ENCODE data around the gene TNRC18. TPM values are rescaled to one million over a fixed set of nuclear protein-coding genes. Genes with fewer than 3 reads are reported as not detected.

TNRC18 gene
- total and polyA plus RNA-seq, 2 of the 8 experiments (the other 6 are each of a cell fraction or from before 2014, with no cell fraction given): 1.7 to 8.6 TPM

DNA sequence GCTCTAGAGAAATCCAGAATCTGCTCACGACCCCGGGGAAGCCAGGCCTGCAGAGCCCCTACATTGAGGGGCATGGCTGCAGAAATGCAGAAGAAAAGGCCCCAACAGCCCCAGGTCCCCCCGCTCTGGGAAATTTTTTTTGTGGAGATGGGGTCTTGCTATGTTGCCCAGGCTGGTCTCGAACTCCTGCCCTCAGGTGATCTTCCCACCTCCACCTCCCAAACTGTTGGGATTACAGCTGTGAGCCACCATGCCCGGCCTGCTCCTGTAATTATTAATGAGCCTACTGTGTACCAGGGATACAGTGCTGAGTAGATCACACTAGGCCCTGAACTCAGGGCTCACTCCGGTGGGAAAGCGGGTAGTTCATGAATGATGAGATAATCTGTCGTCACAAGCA lies 29.9 kb downstream of the TNRC18 start:
- no peak overlapping the region for H3K9ac ChIP-seq (replicated peaks in 1 of 4; ENCODE audit: extremely low read depth in 1 of 4, low read depth in 3 of 4, low read length in 3 of 4)
- no peak for TF ChIP-seq YY1 (IDR thresholded peaks at IDR 0.05; ENCODE audit: low read depth, low read length)
- no peak for TF ChIP-seq HDAC2 (IDR thresholded peaks at IDR 0.05; ENCODE audit: borderline replicate concordance in 1 of 2, low read depth in 2 of 2, low read length in 2 of 2)
- TF ChIP-seq SP2 (IDR thresholded peaks at IDR 0.05; ENCODE audit: low read length): no peak
- TF ChIP-seq, protein P1, sequence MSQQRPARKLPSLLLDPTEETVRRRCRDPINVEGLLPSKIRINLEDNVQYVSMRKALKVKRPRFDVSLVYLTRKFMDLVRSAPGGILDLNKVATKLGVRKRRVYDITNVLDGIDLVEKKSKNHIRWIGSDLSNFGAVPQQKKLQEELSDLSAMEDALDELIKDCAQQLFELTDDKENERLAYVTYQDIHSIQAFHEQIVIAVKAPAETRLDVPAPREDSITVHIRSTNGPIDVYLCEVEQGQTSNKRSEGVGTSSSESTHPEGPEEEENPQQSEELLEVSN (IDR thresholded peaks at IDR 0.05): no peak
- TF ChIP-seq, protein P2, sequence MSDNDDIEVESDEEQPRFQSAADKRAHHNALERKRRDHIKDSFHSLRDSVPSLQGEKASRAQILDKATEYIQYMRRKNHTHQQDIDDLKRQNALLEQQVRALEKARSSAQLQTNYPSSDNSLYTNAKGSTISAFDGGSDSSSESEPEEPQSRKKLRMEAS (IDR thresholded peaks at IDR 0.05): no peak
- TF ChIP-seq EGR1 (IDR thresholded peaks at IDR 0.05; ENCODE audit: borderline replicate concordance, low read depth, low read length): no peak
- TF ChIP-seq CBX5 (IDR thresholded peaks at IDR 0.05; ENCODE audit: low read depth, low read length): no peak
- no peak for TF ChIP-seq TAF1 (IDR thresholded peaks at IDR 0.05; ENCODE audit: low read depth, low read length)
- TF ChIP-seq RBBP5 (IDR thresholded peaks at IDR 0.05; ENCODE audit: borderline replicate concordance, low read depth, low read length): no peak

More for the DNA sequence above, 29.9 kb downstream of the TNRC18 start:
- Histone ChIP-seq H3K4me3 (ENCODE audit: extremely low read depth in 1 of 4, insufficient read depth in 2 of 4, low read depth in 3 of 4, low read length in 4 of 4) (no peak overlapping the region), H4K20me1 (replicated peaks in 1 of 2; ENCODE audit: control insufficient read depth in 1 of 2, insufficient read depth in 2 of 2, low read length in 2 of 2) (peaks cover 0 to 2% of the 10 kb centered on the region in 2 experiments), H3K4me1 (replicated peaks in 1 of 4; ENCODE audit: control insufficient read depth in 3 of 4, insufficient read depth in 4 of 4, low read length in 3 of 4) (peaks cover 0 to 3% (median 0%) of the 10 kb centered on the region in 4 experiments; a peak in 4 of 7 replicates), H3K18ac (ENCODE audit: extremely low read depth, low read length) (no peak overlapping the region), H3K9me3 (ENCODE audit: insufficient read depth in 2 of 2, low read depth in 1 of 2, low read length in 1 of 2) (no peaks in the 10 kb centered on the region), H2AFZ (ENCODE audit: low read length) (no peak overlapping the region), H3K27ac (ENCODE audit: low read depth, low read length) (no peak overlapping the region), H3K14ac (ENCODE audit: insufficient read length) (no peak overlapping the region), H3K4me2 (ENCODE audit: insufficient read depth in 1 of 2, low read depth in 2 of 2, low read length in 2 of 2) (no peak overlapping the region), H3K36me3 (ENCODE audit: control insufficient read depth in 2 of 4, insufficient read depth in 4 of 4, low read length in 3 of 4) (no peaks in the 10 kb centered on the region), H3K27me3 (replicated peaks in 1 of 4; ENCODE audit: control insufficient read depth in 3 of 4, extremely low read depth in 1 of 4, insufficient read depth in 3 of 4, low read length in 3 of 4) (peaks cover 0 to 6% (median 2%) of the 10 kb centered on the region in 4 experiments; a peak in 3 of 7 replicates), H2BK20ac (ENCODE audit: low read length) (no peak overlapping the region), H3K56ac (replicated peaks; ENCODE audit: insufficient read length, low read depth, low read length) (no peak overlapping the region), H2AK5ac (ENCODE audit: low read depth, low read length) (no peak overlapping the region), H4K91ac (replicated peaks; ENCODE audit: insufficient read length, low read length) (no peak overlapping the region), H3K79me2 (ENCODE audit: control insufficient read depth in 1 of 2, insufficient read depth in 2 of 2, low read length in 2 of 2) (no peaks in the 10 kb centered on the region), H3K23me2 (ENCODE audit: low read depth, low read length) (no peaks in the 10 kb centered on the region; the same call in 1 of the 2 replicates), H2BK120ac (replicated peaks; ENCODE audit: low read depth, low read length) (no peak overlapping the region), H3K4ac (replicated peaks; ENCODE audit: insufficient read length, low read depth, low read length) (no peak overlapping the region), H2BK15ac (ENCODE audit: low read length) (no peak overlapping the region), H3K23ac (ENCODE audit: insufficient read length) (no peak overlapping the region), H4K8ac (ENCODE audit: extremely low read depth, insufficient read depth, low read length) (no peak overlapping the region), H4K5ac (ENCODE audit: insufficient read length, low read depth, low read length) (no peak overlapping the region), H2BK12ac (ENCODE audit: low read depth, low read length) (no peak overlapping the region), H2BK5ac (ENCODE audit: low read depth, low read length) (no peak overlapping the region), H3K79me1 (ENCODE audit: low read depth, low read length) (no peaks in the 10 kb centered on the region)
- DNase-seq (ENCODE audit: low read depth in 1 of 2, low spot score in 2 of 2): no peak
- WGBS, 2 experiments (ENCODE audit: extremely low coverage in 1 of 2, insufficient coverage in 1 of 2, insufficient read length in 1 of 2, insufficient replicate concordance in 2 of 2, low coverage in 1 of 2, low lambda C conversion rate in 2 of 2, missing lambda C conversion rate in 1 of 2): 89% methylated on average over 8 of the region's 8 CpGs; no CpG with 5 or more reads in 1 of the 2 experiments
- no peak for FAIRE-seq
- ChIA-PET POLR2A (ENCODE audit: partially characterized antibody) (interaction anchor here (1.0 kb wide), 1 partner anchor 43 kb away, joined by 3 read pairs; no protein-coding TSS in a partner anchor), CTCF (ENCODE audit: partially characterized antibody) (interaction anchor here (0.8 to 2.7 kb wide), 4 partner anchors 11 to 57 kb away, joined by 3 to 15 read pairs (median 5); no protein-coding TSS in a partner anchor)
